RPMI7951 (cell line): ENCODE data around the gene ZNF217. TPM values are rescaled to one million over a fixed set of nuclear protein-coding genes. Genes with fewer than 3 reads are reported as not detected.
"Not testable (repeated sequence)": the region's sequence is repeated elsewhere in the genome, so short reads cannot be mapped to it uniquely, and the experiment has no call there.

Experiments used
- DNase-seq: peaks from one replicate; pipeline ENCODE4 v3.0.0-alpha.2; 2012; ENCODE audit warnings: low read depth
- total RNA-seq: library from RNA; depleted of rRNA; stranded (reverse); fragments of >200 nt; shearing (Covaris generic); gene quantifications from 2 replicates; pipeline ENCODE4 v1.2.3, GENCODE V29; 2014

Gene ZNF217
- total RNA-seq, 1 experiment from 2014 or later, result 23.1 TPM

DNA sequence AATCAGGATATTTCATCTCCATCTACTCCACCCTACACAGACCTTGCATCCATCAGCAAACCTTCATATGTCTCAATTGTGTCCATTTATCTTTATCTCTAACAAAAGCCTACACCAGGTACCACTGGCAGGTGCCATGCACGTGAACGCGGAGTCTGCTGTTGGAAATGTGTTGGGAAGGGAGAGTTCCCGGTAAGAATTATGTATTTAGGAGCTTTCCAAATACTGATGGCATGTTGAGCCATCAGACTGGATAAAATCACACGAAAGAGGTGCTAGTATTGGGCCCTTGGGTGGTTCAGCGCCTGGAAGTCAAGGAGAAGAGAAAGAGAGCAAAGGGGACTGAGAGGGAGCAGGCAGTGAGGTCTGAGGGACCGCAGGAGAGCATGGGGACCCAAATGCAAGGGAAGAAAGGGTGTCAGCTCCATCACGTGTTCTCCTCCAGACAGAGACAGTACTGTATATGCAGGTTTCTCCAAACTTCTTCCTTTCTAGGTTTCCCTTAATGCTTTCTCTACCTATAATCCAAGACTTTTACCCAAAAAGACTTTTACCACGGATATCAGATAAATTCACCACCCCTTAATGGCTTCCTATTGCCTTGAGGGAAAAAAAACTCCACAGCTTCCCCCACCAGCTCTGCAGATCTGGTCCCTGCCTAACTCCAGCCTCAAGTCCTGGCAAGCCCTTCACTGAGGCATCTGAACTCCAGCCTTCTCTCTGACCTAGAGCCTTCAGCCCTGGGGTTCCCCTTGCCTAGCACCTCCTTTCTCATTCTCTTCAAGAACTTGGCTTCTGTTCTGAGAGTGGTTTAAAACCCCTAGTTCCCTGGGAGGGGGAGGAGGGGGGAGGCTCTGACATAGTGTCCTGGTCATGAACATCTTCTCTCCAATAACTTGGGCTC is 4.8 kb upstream of the ZNF217 start:
- DNase-seq, result no peak

DNA sequence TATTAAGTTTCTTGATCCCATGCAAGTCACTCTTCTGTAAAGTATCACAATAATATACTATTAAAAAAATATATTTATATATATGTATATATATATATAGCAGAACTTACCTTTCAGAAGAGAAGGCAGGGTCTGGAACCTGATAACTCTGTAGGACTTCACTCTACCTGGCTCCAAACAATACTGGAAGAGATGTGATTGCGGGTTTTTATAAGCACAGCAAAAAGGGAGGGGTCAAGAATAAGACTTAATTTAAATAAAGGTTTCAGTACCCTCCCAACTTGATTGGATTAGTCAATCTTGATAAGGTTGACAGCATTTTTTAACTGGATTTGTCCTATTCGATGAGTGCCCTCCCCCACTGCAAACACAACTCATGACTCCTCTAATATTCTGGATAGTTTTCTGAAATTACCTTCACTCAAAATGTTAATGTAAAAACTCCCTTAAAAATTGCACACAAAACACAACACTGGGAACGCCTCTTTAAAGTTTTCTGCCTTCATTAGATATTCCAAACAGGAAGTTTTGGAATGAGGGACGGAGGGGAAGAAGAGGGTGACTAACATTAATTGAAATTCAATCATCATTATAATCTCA is 4.0 kb upstream of the ZNF217 start:
- DNase-seq, result no peak

DNA sequence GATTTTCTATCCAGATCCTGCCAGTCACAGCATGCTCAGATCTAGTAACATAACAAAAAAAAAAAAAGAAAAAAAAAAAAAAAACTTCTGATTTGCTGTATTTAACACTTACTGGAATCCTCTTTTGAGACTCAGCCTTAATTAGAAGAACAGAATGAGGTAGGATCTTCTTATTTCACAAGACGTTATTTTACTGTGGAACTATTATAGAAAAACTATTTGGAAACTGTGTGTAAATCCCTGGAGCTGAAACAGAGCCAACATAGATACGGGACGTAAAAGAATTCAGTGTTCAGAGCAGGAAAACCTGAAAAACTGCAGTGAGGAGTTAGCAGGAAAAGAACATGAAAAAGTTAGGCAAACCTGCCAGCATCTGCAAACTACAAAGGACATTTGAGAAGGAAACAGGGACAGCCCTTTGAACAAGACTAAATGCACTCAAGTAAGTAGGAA is 3.4 kb upstream of the ZNF217 start:
- no peak for DNase-seq

DNA sequence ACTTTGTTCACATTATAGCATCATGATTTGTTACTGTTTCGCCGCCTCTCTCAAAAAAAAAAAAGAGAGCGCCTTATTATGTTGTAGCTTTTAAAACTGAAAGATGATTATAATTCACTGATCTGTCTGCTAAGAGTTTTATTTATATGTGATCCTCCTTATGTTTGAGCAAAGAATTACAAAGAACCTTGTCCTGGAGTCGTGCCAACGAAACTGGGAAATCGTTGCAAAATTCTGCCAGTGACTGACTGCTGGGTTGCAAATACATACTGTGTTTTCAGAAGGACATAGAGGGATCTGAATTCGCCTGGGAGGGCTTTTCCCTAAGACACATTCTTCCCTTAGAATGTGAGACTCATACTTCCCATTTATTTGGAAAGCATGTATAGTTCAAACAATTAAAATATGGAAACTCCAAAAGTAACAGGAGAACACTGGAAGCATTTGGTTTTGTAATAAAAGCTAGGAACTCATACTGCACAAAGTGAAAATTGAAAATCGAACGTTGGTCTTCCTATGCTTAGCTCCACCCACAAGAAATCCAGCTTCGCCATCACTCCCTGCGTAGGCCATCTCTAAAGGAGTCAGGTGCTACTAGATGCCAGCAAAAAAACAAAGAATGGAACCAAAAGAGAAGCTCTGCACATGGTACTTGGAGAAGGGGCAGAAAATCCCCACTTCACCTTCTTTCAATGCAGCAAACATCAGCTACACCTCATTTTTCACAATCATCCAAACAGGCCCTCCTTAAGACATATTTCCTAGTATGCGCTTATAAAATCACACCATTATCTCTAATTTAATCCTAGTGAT is 2.8 kb upstream of the ZNF217 start:
- not testable (repeated sequence) for DNase-seq

DNA sequence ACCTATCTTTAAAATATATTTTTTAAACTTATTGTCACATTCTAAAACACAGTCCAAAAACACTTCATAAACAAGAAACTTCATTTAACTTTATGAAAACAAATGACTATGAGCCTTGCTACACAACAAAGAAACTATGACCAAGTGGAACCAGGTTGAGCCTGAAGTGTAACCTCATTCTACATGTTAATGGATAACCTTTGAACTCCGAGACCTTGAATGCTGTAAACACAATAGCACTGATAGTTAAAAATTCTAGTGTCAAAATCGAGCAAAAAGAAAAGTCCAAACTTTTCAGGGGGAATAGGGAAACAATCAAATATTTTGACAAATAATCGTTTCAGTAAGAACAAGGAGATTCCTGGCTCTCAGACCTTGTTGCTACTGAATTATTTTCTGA is 2.1 kb upstream of the ZNF217 start:
- not testable (repeated sequence) for DNase-seq

DNA sequence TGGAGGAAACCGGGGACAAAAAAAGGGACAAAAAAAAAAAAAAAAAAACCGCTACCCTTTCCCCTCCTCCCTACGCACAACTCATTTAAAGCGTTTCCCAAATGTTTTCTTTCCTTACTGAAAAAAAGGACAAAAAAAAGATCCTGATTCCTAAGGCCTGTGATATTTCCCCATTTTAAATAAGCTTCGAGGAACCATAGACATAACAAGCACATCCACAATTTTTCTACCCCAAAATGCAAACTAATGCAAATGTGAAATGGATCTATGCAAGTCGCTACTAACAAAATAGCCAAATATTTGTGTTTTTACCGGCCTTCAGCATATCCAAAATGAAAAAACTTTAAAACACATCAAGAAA is 1.4 kb upstream of the ZNF217 start:
- DNase-seq, result no peak

DNA sequence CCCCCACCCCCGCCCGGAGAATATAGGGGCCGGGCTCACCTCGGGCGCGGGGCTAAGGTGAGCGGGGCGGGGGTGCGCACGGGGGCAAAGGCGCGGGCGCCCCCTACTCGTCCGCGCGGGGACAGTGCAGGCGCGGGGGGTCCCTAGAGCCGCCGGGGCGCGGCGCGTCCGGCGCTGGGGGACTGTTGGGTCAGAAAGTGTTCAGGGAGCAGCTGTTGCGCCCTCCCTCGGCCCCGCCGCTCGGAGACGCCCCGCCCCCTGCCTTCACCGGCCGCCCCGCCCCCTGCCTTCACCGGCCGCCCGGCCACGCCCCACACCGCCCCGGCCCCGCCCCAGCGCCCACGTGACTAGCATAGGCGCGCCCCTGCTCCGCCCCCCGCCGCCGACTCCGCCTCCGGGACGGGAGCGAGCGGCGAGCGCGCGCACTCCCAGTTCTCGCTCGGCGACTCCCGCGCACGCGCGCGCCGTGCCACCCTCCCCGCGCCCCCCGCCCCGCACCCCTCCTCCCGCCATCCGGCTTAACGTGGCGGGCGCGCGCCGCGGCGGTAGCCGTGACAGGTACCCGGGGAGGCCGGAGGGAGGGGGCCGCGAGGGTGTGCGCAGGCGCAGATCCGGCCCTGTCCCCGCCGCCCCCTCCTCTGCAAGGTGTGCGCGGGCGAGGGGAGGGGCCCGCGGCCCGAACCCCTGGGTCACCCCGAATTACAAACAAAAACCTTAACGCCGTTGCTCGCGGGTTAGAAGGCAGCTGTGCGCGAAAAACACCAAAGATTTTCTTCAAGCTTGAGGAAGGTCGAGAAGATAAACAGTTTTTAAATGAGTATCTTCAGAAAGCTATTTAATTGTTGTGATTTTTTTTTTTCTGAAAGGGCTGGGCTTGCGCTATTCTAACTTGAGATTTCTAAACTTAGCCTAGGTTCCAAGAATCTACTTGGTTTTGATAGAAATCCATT is 704 bp upstream of the ZNF217 start:
- peak; percentile 92 for DNase-seq

DNA sequence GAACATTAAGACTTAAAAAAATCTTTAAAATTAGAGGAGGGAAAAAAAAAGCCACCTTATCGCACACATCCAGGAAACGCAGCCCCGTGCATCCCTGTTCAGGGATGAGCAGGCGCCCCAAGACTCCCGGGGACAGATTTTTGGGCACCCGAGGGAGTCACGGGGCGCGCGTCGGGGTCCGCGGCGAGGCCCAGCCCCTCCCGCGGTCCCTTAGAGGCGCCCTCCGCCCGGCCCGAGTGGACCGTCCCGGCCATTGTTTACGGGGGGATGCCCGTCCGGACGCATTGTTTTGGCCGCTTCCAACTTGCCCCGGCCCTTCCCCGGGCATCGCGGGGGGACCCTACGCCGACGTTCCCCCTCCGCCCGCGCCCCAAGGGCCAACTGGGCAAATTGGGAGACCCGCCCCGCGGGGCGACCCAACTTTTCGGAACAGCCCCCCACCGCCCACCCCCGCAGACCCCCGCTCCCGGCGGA is 610 bp downstream of the ZNF217 start:
- DNase-seq, result no peak

DNA sequence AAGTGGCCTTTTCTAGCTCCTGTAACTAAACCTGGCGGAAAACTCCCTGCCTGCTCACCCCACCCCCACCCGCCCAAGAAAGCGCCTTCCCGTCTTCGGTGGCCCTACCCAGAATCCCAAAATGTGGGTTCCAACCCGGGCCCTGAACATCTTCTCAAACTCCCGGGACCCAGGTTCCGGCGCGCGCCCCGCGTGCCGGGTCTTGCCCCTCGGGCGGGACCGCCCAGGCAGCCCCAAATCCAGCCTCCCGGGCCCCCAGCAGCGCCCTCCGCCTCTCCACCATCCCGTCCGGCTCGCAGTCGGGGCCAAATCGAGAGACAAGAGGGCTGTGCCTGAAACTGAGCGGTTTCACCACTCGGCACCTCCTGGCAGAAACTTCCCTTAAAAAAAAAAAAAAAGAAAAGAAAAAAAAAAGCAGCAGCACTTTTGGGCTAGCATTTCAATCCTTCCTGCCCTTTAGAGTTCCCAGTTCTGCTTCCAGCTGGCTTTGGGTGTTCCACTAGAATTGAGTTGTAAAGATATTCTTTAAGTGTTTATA is 1.1 kb downstream of the ZNF217 start:
- DNase-seq, result peak; percentile 78

DNA sequence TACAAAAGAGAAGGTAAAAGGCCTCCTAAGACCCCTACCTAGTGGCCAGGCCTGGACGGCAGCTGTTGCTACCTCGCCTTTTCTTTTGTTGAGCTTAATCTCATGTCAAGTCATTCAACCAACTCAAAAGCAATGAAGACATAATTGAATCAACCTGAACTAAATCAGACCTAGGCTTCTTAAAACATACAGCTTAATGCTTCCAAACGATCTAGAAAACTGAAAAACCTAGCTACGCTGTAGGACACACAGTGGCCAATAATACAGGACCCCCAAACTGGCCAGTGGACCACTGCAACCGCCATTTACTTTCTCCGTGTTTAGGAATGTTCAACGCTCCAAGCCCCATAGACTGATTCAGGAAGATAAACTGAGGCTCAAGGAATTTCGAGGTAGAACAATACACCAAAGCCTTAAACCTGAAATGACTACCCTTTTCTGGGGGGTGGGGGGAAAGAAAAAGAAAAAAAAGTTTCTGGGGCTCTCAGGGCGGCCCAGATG is 1.6 kb downstream of the ZNF217 start:
- DNase-seq, result not testable (repeated sequence)

DNA sequence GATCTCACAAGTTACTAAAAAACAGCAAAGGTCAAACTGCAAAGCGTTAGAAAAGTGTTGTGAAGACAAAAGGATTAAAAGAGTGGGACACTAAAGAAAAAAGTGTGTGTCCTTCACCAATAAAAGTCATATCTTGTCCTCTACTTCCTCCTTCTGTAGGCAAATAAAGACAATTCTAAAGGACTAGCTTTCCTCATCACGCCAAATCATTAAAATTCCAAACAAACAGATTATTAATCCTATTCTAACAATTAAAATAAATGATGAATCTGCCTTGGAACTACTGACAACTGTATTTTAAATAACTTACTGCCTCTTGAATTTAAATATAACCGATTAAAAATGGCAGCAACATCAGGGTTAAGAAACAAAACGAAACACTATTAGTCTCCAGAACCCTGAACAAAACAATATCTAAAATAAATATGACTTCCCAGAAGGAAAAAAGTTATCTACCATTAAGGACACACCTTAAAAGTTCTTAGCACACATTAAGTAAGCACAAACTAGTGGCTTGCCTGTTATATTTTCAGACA is 2.4 kb downstream of the ZNF217 start:
- DNase-seq, result not testable (repeated sequence)

DNA sequence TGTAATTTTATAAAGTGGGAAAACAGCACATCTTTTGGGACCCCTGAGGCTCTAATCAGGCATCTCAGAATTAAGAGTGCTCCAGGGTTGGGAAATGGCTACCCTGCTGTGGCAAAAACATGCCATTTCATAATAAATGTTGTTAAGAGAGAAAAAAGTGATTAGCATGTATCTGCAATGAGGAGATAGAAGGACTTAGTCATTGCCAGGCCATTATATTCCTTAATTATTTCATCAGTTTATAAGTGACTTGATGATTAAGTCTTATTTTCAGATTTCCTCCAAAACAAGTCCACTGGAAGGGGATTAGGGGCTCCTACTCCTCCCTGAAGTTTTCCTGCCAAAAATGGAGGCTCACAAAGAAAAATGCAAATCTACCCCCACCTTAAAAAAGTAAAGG is 3.0 kb downstream of the ZNF217 start:
- not testable (repeated sequence) for DNase-seq

DNA sequence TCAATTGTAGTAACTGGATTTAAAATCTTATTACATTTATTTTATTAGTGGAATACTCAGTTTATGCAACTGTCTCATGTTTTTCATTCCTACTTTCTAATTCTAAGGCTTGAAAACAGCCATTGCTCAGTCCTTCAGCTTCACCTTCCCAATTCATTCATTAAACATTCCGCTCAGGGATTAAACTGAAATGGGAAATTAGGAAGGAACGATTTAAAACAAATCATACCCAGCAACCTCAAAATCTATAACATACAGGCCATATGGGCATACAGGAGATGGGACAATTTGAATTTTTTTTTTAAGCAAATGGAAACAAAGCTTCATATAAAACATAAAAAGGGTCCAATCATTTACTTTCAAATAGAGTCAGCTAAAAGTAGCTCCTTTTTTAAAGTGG is 3.5 kb downstream of the ZNF217 start:
- not testable (repeated sequence) for DNase-seq

DNA sequence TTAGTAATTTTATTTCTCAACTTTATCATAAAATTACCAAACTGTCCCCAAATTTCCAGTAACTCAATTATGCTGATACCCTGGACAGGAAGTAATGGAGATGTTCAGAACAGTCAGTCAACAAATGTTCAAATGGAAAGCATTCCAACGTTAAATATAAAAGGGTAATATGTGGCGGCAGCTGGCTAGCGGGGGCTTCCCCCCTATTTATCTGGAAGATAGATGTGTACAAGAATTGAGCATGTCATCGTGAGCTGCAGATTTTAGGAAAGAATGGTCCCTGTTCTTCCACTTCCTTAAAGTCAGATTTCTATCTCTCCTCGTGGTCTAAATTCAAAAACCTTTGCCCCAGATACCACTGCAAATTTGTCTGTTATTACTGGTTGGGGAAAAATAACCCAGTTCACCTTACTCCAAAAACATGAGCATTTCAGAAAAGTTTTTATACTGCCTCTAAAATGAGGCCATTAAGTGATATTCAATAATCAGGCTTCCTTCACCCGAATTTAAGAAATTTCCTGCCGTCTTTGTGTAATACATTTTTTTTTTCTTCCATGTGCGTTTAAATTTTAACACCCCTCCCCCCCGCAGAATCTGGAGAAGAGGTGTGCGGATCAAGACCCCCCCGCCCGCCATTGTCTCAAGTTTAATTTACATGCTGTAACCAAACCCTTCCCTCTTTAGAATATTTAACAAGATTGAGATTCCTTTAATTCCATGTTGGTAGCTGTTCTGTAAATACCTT is 4.1 kb downstream of the ZNF217 start:
- not testable (repeated sequence) for DNase-seq

DNA sequence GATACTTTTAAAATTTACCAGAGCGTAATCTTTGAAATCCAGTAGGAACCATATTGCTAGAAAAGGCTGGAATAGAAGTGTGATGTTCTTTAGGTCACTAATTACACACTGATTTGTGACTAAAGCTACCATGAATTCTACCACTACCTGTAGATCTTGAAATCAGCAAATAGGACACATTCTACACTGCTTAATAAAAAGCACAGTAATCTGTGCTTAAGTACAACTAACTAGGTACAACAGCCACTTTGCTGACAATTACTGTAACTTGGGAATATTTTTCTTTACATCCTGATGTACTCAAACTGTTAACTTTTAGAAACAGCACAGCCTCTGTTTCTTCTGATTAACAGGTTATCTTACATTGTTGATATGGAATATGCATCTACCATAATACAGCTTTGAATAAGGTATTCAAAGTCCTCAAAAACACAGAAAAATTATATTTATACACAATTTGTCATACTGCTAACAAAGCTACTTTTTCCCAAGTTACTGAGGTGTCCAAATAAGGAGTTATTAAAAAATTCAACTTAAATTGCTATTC is 6.4 kb downstream of the ZNF217 start:
- DNase-seq, result not testable (repeated sequence)

DNA sequence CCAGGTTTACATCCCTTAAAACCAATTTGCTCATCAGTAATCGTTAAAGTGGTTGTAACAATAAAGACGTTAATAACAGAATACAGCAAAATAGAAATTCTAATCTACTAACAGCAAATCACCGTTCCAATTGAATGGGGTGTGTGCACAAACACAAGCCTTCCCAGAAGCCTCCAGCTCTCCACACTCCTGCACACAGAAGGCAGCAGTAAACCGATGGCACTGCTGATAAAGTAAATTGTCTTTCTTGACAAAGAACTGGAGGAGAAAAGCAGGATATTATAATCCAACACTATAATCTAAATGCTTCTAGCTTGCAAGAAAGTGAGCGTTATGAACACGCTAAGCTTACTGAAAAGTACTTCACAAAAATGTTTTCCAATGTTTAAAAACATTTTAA is 7.0 kb downstream of the ZNF217 start:
- DNase-seq, result no peak

DNA sequence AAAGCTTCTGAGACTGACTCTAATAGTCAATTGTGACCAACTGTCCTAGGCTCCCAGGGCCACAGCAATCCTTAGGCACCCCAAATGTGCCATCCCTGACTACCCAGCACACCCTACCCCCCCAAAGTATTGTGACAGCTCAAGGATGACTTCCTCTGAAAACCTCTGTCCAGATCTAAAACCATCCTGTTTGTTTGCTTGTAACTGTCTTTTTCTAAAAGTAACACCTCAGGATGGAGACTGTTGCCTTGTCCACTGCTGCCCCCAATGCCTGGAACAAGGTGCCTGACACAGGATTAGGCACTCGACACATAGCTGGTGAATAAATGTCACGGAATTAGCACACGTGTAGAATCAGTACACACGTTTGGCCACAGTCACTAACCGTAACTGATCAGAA is 7.7 kb downstream of the ZNF217 start:
- DNase-seq, result not testable (repeated sequence)

DNA sequence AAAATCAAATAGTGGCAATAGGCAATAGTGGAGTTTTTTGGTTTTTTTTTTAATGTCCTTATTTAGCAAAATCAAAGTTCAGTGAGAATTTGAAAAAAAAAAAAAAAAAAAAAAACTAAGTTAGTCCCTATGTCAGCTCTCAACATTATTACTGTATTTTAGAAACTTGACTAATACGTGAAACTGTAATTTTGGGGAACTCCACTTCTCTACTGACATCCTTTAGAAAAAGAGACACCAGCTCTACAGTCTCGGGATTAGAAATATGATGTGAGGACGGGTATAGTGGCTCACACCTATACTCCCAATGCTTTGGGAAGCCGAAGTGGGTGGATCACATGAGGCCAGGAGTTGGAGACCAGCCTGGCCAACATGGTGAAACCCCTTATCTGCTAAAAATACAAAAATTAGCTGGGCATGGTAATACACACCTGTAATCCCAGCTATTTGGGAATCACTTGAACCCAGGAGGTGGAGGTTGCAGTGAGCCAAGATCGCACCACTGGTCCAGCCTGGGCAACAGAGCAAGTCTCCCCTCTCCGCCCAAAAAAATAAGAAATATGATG is 8.6 kb downstream of the ZNF217 start:
- DNase-seq, result not testable (repeated sequence)

DNA sequence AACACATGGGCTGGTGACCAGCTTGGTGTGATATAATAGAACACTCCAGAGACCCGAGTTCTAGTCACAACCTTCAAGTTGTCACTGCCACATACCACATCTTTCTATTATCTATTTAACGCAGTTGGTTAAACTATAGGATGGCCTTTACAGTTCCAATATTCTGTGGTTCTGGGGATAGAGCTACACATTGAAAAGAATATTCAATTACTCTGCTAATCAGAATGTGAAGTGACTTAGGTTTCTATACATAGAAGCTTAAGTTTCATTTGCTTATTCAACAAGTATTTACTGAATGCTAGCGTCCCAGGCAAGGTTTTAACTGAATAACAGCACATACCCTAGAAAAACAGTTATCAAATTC is 9.1 kb downstream of the ZNF217 start:
- not testable (repeated sequence) for DNase-seq
